ENCODE results near the gene CHADL.
A peak's percentile ranks its signal among the peaks of the same experiment; 100 is the strongest.

Gene CHADL

GRCh38 chr22:41247703-41248102 lies 7.0 kb upstream of the CHADL start:
- no peak for TF ChIP-seq MYC (IDR thresholded peaks at IDR 0.05; ENCODE audit: low read depth, low read length)
- no peak for TF ChIP-seq MAX (IDR thresholded peaks at IDR 0.05; ENCODE audit: low read depth, low read length)
- no peak for TF ChIP-seq POLR2A (IDR thresholded peaks at IDR 0.05; ENCODE audit: extremely low read depth, insufficient read length)
- TF ChIP-seq, protein P1, sequence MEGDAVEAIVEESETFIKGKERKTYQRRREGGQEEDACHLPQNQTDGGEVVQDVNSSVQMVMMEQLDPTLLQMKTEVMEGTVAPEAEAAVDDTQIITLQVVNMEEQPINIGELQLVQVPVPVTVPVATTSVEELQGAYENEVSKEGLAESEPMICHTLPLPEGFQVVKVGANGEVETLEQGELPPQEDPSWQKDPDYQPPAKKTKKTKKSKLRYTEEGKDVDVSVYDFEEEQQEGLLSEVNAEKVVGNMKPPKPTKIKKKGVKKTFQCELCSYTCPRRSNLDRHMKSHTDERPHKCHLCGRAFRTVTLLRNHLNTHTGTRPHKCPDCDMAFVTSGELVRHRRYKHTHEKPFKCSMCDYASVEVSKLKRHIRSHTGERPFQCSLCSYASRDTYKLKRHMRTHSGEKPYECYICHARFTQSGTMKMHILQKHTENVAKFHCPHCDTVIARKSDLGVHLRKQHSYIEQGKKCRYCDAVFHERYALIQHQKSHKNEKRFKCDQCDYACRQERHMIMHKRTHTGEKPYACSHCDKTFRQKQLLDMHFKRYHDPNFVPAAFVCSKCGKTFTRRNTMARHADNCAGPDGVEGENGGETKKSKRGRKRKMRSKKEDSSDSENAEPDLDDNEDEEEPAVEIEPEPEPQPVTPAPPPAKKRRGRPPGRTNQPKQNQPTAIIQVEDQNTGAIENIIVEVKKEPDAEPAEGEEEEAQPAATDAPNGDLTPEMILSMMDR (IDR thresholded peaks at IDR 0.05; ENCODE audit: low read depth, low read length), result no peak
- DNase-seq (ENCODE audit: low read depth), result no peak
- H3K4me3 ChIP-seq (ENCODE audit: low read depth, low read length), result no peak overlapping the region

GRCh38 chr22:41245917-41246499 lies 5.3 kb upstream of the CHADL start:
- no peak overlapping the region for H3K4me3 ChIP-seq (ENCODE audit: low read depth, low read length)
- no peak for DNase-seq (ENCODE audit: low read depth)
- TF ChIP-seq POLR2A (IDR thresholded peaks at IDR 0.05; ENCODE audit: extremely low read depth, insufficient read length) (no peak), MAX (IDR thresholded peaks at IDR 0.05; ENCODE audit: low read depth, low read length) (no peak), MYC (IDR thresholded peaks at IDR 0.05; ENCODE audit: low read depth, low read length) (no peak)
- TF ChIP-seq, protein P1 (IDR thresholded peaks at IDR 0.05; ENCODE audit: low read depth, low read length), result peak; percentile 6

DNA sequence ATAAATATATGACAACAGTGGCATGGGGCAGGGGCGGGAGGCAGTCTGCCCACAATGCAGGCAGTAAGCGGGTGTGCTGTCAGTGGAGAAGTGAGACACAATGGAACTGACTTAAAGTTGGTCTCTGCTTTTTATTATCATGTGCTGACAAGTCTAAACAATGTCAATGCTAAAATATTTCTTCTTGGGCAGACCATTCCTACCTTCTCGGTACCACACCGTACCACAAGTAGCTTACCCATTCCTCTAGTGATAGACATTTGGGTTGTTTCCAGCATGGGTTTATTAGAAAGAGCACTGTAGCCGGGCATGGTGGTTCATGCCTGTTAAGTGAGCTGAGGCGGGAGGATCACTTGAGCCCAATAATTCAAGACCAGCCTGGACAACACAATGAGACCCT lies 2.6 kb upstream of the CHADL start:
- no peak for TF ChIP-seq POLR2A (IDR thresholded peaks at IDR 0.05; ENCODE audit: extremely low read depth, insufficient read length)
- TF ChIP-seq, protein P1 (IDR thresholded peaks at IDR 0.05; ENCODE audit: low read depth, low read length), result no peak
- TF ChIP-seq MYC (IDR thresholded peaks at IDR 0.05; ENCODE audit: low read depth, low read length), result no peak
- no peak for TF ChIP-seq MAX (IDR thresholded peaks at IDR 0.05; ENCODE audit: low read depth, low read length)
- H3K4me3 ChIP-seq (ENCODE audit: low read depth, low read length), result no peak overlapping the region
- DNase-seq (ENCODE audit: low read depth), result no peak

DNA sequence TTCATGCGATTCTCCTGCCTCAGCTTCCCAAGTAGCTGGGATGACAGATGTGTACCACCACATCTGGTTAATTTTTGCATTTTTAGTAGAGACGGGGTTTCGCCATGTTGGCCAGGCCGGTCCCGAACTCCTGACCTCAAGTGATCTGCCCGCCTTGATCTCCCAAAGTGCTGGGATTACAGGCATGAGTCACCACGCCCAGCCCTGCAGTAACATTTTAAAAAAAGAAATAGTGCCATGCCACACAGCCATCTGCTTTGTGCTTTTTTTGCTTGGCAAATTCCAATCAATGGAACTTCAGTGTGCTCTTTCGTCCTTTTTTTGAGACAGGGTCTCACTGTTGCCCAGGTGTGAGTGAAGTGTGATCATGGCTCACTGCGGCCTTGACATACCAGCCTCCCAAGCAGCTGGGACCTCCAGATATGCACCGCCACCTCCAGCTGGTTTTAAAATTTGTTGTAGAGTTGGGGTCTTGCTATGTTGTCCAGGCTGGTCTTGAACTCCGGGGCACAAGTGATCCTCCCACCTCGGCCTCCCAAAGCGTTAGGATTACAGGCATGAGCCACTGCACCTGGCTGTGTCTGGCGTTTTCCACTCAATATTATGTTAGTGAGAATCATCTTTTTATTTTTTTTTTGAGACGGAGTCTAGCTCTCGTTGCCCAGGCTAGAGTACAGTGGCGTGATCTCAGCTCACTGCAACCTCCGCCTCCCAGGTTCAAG lies 1.8 kb upstream of the CHADL start:
- TF ChIP-seq, protein P1 (IDR thresholded peaks at IDR 0.05; ENCODE audit: low read depth, low read length), result no peak
- TF ChIP-seq POLR2A (IDR thresholded peaks at IDR 0.05; ENCODE audit: extremely low read depth, insufficient read length) (no peak), MYC (IDR thresholded peaks at IDR 0.05; ENCODE audit: low read depth, low read length) (no peak), MAX (IDR thresholded peaks at IDR 0.05; ENCODE audit: low read depth, low read length) (no peak)
- H3K4me3 ChIP-seq (ENCODE audit: low read depth, low read length), result no peak overlapping the region
- DNase-seq (ENCODE audit: low read depth), result no peak

- no peak overlapping the region for H3K4me3 ChIP-seq (ENCODE audit: low read depth, low read length)
- no peak for DNase-seq (ENCODE audit: low read depth)
- TF ChIP-seq MAX (IDR thresholded peaks at IDR 0.05; ENCODE audit: low read depth, low read length), result no peak
- TF ChIP-seq, protein P1 (IDR thresholded peaks at IDR 0.05; ENCODE audit: low read depth, low read length), result no peak
- TF ChIP-seq POLR2A (IDR thresholded peaks at IDR 0.05; ENCODE audit: extremely low read depth, insufficient read length), result no peak
- TF ChIP-seq MYC (IDR thresholded peaks at IDR 0.05; ENCODE audit: low read depth, low read length), result no peak
These were observed 474 bp upstream of the CHADL start for GRCh38 chr22:41241133-41241676.
